ENCODE data around the gene SCD. TPM values are rescaled to one million over a fixed set of nuclear protein-coding genes. Genes with fewer than 3 reads are reported as not detected.

SCD gene
- total and polyA plus RNA-seq, 9 of the 15 experiments (the other 6 are each of a cell fraction or from before 2014, with no cell fraction given): 114 to 486 (median 188) TPM

DNA sequence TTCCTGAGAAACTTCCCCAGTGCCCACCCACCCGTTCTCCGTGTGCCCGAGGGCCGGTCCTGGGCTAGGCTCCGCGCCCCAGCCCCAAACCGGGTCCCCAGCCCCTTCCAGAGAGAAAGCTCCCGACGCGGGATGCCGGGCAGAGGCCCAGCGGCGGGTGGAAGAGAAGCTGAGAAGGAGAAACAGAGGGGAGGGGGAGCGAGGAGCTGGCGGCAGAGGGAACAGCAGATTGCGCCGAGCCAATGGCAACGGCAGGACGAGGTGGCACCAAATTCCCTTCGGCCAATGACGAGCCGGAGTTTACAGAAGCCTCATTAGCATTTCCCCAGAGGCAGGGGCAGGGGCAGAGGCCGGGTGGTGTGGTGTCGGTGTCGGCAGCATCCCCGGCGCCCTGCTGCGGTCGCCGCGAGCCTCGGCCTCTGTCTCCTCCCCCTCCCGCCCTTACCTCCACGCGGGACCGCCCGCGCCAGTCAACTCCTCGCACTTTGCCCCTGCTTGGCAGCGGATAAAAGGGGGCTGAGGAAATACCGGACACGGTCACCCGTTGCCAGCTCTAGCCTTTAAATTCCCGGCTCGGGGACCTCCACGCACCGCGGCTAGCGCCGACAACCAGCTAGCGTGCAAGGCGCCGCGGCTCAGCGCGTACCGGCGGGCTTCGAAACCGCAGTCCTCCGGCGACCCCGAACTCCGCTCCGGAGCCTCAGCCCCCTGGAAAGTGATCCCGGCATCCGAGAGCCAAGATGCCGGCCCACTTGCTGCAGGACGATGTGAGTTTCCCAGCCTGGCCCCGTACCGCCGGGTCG, at the start of gene SCD (continued):
- TF ChIP-seq POLR2B (IDR thresholded peaks at IDR 0.05; ENCODE audit: low read depth, partially characterized antibody) (peak; percentile 69), CREB1 (IDR thresholded peaks at IDR 0.05) (no peak), CREB1 (CRISPR knock-in tag; IDR thresholded peaks at IDR 0.05) (no peak; the same call in 1 of the 2 replicates), MCM2 (IDR thresholded peaks at IDR 0.05; ENCODE audit: low read depth) (no peak), ZNF583 (CRISPR knock-in tag; IDR thresholded peaks at IDR 0.05) (no peak), TAF1 (IDR thresholded peaks at IDR 0.05; ENCODE audit: control insufficient read depth, extremely low read depth, insufficient read depth, low read length, severe bottlenecking) (peak; percentile 61)
- TF ChIP-seq, protein P1, sequence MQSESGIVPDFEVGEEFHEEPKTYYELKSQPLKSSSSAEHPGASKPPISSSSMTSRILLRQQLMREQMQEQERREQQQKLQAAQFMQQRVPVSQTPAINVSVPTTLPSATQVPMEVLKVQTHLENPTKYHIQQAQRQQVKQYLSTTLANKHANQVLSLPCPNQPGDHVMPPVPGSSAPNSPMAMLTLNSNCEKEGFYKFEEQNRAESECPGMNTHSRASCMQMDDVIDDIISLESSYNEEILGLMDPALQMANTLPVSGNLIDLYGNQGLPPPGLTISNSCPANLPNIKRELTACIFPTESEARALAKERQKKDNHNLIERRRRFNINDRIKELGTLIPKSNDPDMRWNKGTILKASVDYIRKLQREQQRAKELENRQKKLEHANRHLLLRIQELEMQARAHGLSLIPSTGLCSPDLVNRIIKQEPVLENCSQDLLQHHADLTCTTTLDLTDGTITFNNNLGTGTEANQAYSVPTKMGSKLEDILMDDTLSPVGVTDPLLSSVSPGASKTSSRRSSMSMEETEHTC (IDR thresholded peaks at IDR 0.05): 0 out of 2 replicates have a peak, but pooled peaks have one; percentile 5
- TF ChIP-seq, protein P2, sequence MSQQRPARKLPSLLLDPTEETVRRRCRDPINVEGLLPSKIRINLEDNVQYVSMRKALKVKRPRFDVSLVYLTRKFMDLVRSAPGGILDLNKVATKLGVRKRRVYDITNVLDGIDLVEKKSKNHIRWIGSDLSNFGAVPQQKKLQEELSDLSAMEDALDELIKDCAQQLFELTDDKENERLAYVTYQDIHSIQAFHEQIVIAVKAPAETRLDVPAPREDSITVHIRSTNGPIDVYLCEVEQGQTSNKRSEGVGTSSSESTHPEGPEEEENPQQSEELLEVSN (IDR thresholded peaks at IDR 0.05; ENCODE audit: borderline replicate concordance in 1 of 2, extremely low read depth in 1 of 2, insufficient read depth in 1 of 2, insufficient read length in 1 of 2, low read depth in 1 of 2, low read length in 1 of 2, poor library complexity in 1 of 2, severe bottlenecking in 1 of 2): peak in 1 of 2 experiments; percentile 14
- TF ChIP-seq, protein P3, sequence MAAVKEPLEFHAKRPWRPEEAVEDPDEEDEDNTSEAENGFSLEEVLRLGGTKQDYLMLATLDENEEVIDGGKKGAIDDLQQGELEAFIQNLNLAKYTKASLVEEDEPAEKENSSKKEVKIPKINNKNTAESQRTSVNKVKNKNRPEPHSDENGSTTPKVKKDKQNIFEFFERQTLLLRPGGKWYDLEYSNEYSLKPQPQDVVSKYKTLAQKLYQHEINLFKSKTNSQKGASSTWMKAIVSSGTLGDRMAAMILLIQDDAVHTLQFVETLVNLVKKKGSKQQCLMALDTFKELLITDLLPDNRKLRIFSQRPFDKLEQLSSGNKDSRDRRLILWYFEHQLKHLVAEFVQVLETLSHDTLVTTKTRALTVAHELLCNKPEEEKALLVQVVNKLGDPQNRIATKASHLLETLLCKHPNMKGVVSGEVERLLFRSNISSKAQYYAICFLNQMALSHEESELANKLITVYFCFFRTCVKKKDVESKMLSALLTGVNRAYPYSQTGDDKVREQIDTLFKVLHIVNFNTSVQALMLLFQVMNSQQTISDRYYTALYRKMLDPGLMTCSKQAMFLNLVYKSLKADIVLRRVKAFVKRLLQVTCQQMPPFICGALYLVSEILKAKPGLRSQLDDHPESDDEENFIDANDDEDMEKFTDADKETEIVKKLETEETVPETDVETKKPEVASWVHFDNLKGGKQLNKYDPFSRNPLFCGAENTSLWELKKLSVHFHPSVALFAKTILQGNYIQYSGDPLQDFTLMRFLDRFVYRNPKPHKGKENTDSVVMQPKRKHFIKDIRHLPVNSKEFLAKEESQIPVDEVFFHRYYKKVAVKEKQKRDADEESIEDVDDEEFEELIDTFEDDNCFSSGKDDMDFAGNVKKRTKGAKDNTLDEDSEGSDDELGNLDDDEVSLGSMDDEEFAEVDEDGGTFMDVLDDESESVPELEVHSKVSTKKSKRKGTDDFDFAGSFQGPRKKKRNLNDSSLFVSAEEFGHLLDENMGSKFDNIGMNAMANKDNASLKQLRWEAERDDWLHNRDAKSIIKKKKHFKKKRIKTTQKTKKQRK (IDR thresholded peaks at IDR 0.05; ENCODE audit: borderline replicate concordance, low read depth, low read length): no peak
